G401.6 (cell line): ENCODE data around the gene STOML3.

Experiments
- FAIRE-seq: peaks from 2 replicates; lab custom pipeline; 2012; peaks lifted over from hg19 to GRCh38; lab: Jason Lieb, UNC

Gene STOML3

DNA sequence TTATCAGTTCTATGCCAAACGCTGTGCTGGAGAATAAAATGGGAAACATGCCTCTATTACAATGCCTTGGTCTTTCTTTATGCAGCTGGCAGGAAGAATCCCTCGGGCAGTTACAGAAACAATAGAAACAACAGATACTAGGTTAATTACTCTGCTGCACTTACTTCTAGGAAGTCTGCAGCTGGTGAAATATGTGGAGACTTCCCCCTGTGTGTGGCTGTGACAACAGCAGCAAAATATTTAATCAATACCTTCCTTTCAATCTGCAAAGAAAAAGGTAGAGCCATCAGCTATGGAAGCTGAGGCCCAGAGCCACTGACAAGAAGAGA, 9.9 kb downstream of the STOML3 start:
- no peak for FAIRE-seq

DNA sequence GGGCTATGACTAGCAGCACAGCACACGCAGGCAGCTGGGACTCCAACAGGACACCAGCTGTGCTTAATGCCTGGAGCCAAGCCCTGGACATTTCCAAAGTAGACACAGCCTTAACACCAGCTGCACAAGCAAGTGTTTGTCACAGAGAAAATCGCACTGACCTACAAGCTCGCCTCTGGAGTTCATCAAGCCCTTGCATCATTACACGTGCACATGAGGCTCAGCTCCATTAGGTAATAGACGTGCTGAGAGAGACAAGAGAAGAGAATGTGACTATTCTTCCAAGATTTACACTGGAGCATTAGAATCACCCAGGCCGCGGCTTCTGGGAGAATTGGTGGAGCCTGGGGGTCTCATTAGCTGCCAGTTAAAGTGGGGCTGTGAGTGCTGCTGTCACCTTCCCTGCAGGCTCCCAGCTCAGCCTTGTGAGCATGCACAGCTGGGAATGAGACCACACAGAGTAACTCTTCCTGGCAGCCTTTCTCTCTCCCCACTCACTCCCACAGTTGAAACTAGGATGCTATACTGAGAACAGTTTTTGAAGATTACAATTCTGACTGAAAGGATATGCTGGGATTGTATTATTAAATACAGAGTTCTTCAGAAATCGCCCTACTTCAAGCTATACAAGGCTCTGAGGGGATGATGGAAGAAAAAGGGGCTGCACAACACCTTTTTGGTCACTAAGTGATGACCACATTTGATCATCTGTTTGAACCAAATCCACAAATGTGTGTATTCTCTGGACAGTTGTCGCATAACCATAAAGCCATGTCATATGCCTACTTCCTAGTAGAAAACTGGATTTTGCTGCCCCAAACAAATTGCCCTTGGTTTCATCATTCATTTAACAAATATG, 10.5 kb downstream of the STOML3 start:
- no peak for FAIRE-seq

DNA sequence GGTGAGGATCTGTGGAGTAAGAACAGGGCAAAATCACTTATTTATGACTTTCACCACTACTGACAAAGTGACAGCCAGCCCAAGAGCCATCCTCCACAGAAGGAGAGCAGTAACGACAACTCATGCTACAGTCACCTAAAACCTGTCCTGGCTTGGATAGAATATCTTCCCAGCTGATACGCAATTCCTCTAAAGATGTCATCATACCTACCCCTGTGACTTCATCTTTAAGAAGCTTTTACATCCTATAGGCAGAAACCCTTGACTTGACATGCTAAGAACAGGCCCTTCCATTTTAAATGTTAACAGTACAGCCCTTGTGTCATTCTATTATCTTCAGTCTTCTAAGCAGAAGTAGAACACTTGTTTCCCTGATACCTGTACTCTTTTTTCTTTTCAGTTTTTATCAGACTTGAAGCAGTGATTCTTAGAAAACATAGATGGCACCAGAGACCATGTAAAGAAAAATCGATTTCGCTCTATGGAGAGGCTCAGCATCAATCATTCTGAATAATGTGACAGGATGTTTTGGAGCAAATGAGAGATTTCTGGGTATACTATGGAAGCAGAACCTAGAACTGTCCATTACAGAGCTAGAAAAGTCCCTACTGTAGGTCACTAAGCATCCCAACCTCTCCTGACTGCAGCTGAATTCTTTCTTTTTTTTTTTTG, 20.1 kb downstream of the STOML3 start:
- no peak for FAIRE-seq

DNA sequence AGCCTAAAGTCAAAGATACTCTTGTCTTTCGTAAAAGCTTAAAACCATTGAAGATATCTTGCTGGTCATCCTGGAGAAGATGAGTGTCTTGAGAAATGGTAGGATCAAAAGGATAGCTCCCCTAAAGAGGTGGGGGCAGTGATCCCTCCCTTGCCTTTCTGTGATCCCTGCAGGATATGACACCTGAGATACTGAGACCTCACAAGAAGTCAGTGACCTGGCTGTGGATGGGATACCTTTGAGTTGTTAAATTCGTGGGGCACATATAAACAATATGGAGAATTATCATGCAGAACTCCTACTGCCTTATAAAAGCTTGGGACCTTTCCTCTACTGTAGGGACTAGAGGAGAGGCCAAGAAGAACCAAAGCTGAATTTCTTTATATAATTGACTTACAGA, 21.4 kb downstream of the STOML3 start:
- FAIRE-seq: no peak

DNA sequence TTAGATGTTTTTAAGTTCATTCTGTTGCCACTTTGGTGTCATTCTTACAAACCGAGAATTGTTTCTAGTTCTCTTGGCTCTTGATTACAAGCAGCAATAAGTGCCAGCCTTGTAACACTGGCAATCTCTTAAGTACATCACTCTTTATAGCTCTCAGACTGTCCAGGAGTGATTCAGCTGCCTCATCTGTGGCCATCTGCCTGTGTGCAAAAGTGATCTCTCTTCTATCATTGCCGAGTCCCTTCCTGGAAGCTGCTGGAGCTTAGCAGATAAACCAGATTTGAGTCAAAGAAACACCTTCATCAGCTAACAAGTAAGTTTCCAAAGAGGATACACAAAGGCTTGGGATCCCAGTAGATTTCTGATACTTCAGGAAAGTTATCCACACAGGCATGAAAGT, 23.2 kb downstream of the STOML3 start:
- no peak for FAIRE-seq

DNA sequence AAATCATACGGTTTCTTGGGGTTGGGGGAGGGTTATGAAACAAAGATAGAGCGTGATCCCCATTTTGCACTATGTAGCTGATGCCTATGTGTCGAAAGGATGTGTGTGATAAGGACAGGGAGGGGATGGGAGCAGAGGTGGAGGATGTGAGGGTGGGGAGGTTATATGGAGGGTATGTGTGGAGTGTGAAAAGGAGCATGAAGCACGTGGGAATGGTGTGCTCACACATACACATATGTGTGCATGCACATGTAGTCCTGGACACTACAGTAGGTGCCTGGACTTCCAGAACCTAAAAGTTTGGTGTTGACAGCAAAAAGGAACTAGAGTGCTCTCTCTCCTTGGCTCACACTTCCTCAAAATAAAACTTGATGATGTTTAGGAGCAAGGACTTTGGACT, 25.4 kb downstream of the STOML3 start:
- FAIRE-seq: no peak

DNA sequence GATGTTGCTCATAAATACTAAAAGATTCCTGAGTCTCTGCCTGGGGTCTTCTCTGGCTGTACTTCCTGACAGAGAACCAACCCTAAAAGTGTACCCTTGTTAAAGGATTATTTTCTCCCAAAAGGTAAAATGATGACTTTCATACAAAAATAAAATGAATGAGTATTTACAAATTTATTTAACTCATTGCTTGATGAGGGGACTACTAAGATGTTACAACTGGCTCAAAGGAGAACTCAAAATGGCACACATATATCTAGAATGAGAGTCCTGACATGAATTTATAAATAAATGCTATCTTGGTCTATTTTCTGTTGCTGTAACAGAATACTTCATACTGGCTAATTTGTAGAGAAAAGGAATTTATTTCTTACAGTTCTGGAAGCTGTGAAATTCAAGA, 30.5 kb downstream of the STOML3 start:
- no peak for FAIRE-seq

DNA sequence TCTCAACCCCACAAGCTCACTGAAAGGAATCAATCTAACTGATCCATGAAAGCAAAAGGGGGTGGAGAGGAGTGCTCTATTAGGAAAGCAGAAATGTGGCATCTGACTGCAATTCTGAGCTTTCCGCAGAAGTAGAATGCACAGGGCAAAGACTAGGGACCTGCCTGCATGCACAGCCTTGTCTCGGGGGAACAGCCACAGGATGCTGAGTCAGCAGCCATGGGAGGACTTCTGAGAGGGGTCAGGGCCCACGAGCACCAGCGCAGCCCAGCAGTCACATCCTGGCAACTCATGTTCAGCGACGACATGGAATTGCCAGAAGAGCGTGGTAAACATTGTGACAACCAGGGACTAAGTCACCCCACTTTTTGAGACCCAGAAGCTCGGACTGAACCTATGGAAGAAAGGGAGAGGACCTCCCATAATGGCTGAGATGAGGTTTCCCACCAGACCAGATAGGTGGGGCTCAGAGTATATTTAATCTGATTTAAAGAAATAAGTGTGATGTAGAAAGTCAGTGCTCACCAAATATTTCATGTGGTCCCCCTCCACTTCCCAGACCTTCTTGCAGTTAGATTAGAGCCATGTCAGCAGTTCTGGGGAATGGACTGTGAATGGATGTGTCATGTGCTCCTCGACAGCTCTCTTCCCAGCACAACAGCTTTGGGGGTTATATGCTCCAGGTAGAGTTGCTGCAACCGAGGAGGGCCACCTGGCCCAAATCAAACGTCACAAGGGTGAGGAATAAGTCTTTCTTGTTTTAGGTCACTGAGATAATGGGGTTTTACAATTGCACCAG, 32.6 kb downstream of the STOML3 start:
- FAIRE-seq: no peak

DNA sequence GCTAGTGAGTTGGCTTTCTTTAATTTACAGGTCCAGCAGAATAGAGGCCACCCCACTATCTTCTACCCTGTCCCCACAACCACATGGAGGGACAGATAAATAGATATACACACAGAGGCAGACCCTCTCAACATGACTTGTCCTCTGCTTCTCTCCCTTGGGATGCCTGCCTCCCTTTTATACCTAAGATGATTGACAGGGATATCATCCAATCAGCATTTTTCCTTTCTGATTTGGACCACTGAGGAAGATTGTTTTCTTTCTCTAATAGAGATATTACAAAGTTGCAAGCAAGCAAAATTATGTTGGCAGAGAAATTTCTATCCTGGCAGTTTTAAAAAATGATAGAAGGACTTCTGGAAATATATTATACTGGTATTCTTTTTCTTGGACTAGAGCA, 35.8 kb downstream of the STOML3 start:
- no peak for FAIRE-seq

DNA sequence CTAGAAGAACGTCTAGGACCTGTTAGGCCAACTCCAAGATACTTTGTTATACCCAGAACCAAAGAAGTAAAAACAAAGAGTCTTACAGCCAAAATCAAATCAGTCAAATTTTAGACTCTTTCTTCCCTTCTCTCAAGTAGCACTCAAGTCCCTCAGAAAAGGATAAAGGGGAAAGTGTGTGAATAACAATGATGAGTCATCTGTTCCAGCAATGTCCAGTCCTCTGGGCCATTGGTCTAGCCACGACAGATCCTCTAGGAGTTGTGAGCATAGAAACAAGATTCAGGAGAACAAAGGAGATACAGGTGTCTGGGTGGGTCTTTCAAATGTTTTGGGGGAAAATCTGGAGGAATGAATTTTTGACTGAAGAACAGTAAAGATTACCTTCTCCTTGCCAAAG, 36.3 kb downstream of the STOML3 start:
- FAIRE-seq: no peak

DNA sequence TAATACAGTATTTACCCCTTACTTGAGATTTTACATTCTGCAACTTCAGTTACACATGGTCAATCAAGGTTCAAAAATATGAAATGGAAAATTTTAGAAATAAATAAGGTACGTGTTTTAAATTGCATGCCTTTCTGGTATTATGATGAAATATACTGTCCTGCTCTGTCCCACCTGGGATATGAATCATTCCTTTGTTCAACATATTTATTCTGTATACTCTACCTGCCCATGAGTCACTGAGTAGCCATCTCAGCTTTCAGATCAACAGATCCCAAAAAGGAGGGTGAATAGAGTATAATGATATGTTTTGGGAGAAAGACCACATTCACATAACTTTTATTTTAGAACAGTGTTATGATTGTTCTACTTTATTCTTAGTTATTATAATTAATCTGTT, 37.8 kb downstream of the STOML3 start:
- FAIRE-seq: no peak

DNA sequence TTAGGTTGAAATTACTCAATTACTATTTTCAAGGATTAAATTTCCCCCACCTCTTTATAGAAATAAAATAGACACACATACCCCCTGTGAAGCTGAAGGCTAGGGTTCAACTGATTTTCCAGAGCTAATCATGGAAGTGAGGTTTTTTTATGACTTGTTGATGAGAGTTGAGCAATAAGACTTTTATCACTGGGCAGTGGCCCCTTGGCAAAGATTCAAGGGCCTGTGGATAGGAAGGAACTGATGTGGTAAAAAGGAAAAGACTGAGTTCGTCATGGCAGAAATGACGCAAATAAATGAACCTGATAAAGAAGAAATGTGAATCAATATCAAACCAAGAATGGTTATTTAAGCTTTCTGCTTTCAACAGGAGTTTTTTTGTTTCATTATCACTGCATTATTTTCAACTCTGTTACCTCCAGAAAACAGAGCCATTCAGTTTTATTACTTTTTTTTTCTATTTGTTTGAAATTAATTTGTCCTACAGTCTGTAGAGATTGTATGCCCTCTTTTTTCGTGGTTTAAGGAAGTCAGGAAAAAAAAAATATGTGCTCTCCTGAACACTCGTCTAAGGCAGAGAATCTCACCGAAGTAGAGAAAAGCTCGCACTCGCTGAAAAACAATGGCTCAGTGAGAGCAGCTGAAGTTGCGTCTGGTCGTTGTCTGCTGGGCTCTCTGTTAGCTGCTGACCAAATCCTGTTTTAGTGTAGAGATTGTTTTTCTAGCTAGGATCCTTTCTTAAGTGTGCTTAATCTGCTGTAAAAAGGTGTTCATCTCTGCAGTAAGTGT, 38.9 kb downstream of the STOML3 start:
- FAIRE-seq: no peak

DNA sequence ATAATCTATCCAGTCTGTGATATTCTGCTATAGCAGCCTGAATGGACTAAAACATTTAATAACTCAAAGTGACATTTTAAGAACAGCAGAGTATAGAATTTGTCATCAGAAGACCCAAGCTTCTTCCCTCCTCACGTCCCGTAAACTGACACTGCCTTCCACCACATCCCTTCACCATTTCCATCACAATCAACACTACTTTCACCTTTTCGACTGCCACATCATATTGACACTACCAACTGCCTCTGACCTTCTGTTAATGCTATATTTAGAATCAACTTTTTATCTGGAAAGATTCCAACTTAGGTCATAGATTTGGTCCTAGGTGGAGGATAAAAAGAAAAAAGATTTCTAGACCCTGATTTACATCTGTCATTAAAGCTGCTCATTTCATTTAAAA, 39.6 kb downstream of the STOML3 start:
- FAIRE-seq: no peak

DNA sequence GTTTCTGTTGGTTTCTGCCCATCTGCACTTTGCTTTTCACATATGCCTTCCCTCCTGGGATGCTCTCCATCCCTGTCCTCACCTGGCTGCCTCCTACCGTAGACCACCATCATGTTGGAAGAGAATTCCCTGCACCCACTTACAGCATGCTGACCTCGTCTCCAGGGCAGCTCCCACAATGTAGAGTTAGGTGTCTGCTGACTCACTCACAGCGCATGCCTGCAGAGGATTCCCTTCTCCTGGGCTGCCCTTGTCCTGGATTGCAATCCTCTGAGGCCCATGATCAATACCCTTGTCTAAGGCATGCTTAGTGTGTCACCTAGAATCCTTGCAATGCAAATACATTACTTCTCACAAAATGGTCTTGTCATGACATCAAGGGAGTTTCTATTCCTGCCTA, 43.6 kb downstream of the STOML3 start:
- FAIRE-seq: no peak

DNA sequence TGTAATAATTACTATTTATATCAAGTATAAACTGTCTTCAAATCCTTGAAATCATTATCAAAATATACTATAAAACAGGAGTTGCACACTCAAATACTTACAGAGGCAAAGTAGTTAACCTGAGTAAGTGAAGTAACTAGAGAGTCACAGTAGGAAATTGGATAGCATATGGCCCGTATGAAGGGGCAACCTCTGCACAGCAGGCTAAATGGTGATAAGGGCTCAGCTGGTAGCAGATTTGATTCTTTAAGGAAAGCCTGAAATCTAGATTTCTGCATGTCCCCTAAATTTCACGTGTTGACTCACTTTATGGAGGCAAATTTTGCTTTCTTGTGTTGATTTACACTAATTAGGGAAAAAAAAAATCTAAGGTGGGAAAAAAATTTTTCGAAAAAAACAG, 46.4 kb downstream of the STOML3 start:
- no peak for FAIRE-seq

DNA sequence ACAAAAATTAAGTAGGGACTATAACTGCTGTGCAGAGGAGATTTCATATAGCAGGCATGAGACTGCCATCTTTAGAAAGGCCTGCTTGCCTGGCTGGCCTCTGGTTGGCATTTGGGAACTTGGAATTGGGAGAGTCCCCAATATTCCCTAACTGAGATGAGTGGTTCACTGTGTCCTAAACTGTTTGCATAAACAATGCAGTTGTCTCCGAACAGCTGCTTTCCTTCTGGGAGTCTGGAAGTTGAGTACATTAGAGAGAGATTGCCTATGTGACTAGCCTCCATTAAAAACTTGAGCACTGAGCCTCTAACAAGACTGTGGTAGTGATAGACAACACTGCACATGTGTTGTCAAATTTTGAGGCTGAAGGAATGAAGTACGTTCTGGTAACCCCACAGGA, 47.4 kb downstream of the STOML3 start:
- no peak for FAIRE-seq

DNA sequence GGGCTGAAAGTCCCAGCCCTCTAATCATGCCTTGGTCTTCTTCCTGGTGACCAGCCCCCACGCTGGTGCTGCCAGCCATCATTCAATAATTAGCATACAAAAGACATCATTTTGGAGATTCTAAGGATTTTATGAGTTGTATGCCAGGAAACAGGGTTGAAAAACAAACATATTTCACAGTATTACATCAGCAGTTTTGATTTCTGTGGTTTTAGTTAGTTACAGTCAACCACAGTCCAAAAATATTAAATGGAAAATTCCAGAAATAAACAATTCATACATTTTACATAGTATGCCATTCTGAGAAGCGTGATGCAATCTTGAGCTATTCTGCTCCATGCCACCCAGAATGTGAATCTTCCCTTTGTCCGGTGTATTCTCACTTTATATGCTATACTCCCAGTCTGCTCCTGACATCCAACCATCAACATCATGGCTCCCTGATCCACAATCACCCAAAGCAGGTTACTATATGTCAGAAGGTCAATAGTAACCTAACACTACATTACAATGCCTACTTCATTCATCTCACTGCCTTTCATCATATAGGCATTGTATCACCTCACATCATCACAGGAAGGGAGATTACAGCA, 49.2 kb downstream of the STOML3 start:
- FAIRE-seq: no peak

DNA sequence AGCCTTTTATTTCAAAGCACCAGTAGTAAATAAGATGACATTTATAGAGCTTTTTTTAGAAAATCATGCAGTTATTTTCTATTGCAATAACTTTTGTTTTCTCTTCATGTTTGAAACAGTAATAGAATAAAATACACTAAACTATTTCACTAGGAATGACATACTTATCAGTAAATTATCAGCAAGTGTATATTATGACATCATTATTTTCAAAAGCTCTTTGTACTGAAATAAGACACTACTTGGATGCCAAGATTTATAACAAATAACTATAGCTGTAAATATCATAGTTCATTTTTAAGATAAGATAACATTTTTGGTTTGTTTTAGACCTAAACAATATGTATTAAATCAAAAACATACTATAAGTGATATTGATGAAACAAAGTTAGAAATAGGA, 56.8 kb downstream of the STOML3 start:
- peak; percentile 59 for FAIRE-seq

DNA sequence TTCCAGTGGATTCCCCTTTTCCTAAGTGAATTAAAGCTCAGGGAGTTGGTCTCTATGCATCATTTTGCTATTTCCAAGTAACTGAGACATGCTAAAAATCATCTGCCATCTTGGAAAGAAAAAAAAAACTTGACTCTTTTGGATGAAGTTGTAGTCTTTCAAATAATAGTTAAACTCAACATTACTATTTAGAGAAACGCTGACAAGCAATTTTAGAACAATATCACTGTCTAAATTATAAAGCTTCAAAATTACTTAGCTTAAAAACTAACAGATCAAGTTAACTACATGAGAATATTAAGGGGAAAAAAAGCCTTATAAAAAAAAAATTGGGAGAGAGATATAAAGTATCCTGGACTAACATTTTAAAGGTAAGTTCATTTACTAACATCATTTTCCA, 68.5 kb downstream of the STOML3 start:
- no peak for FAIRE-seq

DNA sequence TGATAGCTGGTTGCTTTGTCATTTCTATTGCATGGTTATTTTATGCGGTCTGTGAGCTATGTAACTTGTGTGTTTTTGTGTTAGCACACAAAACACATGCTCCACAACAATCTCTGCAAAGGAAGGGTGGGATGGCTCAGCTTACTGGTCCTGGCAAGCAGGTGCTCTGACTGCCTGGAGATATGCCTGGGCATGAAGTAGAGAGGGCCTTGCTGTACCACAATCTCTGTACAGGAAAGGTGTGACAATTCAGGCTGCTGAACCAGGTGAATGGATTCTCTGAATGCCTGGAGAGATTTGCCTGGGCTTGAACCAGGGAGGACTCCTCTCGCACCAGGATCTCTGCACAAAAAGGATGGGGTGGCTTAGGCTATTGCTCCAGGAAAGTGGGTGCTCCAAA, 69.5 kb downstream of the STOML3 start:
- no peak for FAIRE-seq
